Activated CD4-positive, alpha-beta T cell treated with anti-CD3 and anti-CD28 coated beads, Interleukin-2, amount 10 ng/mL, durations not matched to agents 24 days and 14 days (primary cell): ENCODE data around the gene SLC25A30. TPM values are rescaled to one million over a fixed set of nuclear protein-coding genes. Genes with fewer than 3 reads are reported as not detected.
A peak's percentile ranks its signal among the peaks of the same experiment; 100 is the strongest.

Experiments
- DNase-seq: peaks from one replicate; pipeline ENCODE4 v3.0.0; 2022
- H3K27ac Mint-ChIP-seq: one replicate; pipeline ENCODE4 v1.8.0; 2022; ENCODE audit warnings: mild to moderate bottlenecking, mixed read lengths
- H3K27me3 Mint-ChIP-seq: one replicate; pipeline ENCODE4 v1.8.0; 2022; ENCODE audit warnings: mixed read lengths
- H3K36me3 Mint-ChIP-seq: one replicate; pipeline ENCODE4 v1.8.0; 2022; ENCODE audit warnings: low read depth, mild to moderate bottlenecking, mixed read lengths
- H3K4me1 Mint-ChIP-seq: one replicate; pipeline ENCODE4 v1.8.0; 2021; ENCODE audit warnings: mixed read lengths
- H3K4me3 Mint-ChIP-seq: one replicate; pipeline ENCODE4 v1.8.0; 2022; ENCODE audit warnings: mild to moderate bottlenecking, moderate library complexity, mixed read lengths
- H3K9me3 Mint-ChIP-seq: one replicate; pipeline ENCODE4 v1.8.0; 2021; ENCODE audit warnings: mixed read lengths
- intact Hi-C: fragments of 100-400 bp; cut with micrococcal nuclease; formaldehyde crosslinking; loops from one replicate; pipeline ENCODE4 v1.15.1; 2023
- total RNA-seq: library from RNA; stranded (reverse); gene quantifications from 2 replicates; pipeline ENCODE4 v1.2.3, GENCODE V29; 2022

The SLC25A30 gene
- total RNA-seq, 1 donor from 2014 or later: 12.9 TPM

GRCh38 chr13:45415112-45415511, 3.1 kb downstream of the SLC25A30 start:
- Mint-ChIP-seq H3K27me3 (peaks cover 1% of the 10 kb centered on the region), H3K4me3 (no peak overlapping the region), H3K36me3 (peaks cover under 1% of the 10 kb centered on the region), H3K4me1 (peaks cover 17% of the 10 kb centered on the region), H3K9me3 (no peaks in the 10 kb centered on the region), H3K27ac (no peak overlapping the region)
- DNase-seq: no peak
- intact Hi-C loops: no loop called here

GRCh38 chr13:45413826-45414307, 4.3 kb downstream of the SLC25A30 start:
- DNase-seq: no peak
- no peak overlapping the region for H3K27ac Mint-ChIP-seq
- H3K27me3 Mint-ChIP-seq: peaks cover 1% of the 10 kb centered on the region
- peaks cover 17% of the 10 kb centered on the region for H3K4me1 Mint-ChIP-seq
- intact Hi-C loops: no loop called here
- peaks cover 4% of the 10 kb centered on the region for H3K36me3 Mint-ChIP-seq
- no peaks in the 10 kb centered on the region for H3K9me3 Mint-ChIP-seq
- no peak overlapping the region for H3K4me3 Mint-ChIP-seq

GRCh38 chr13:45412274-45413049, 5.7 kb downstream of the SLC25A30 start:
- no peak overlapping the region for H3K4me3 Mint-ChIP-seq
- no peak overlapping the region for H3K27ac Mint-ChIP-seq
- intact Hi-C loops: no loop called here
- no peak for DNase-seq
- peaks cover 16% of the 10 kb centered on the region for H3K36me3 Mint-ChIP-seq
- peaks cover 11% of the 10 kb centered on the region for H3K4me1 Mint-ChIP-seq
- no peaks in the 10 kb centered on the region for H3K9me3 Mint-ChIP-seq
- no peaks in the 10 kb centered on the region for H3K27me3 Mint-ChIP-seq

- no peaks in the 10 kb centered on the region for H3K27me3 Mint-ChIP-seq
- peaks cover 19% of the 10 kb centered on the region for H3K36me3 Mint-ChIP-seq
- peaks cover 5% of the 10 kb centered on the region for H3K4me1 Mint-ChIP-seq
- H3K9me3 Mint-ChIP-seq: no peaks in the 10 kb centered on the region
- H3K27ac Mint-ChIP-seq: no peak overlapping the region
- no peak for DNase-seq
- H3K4me3 Mint-ChIP-seq: no peak overlapping the region
- intact Hi-C loops: no loop called here
Observed at GRCh38 chr13:45411631-45412030, 6.5 kb downstream of the SLC25A30 start.

- H3K4me1 Mint-ChIP-seq: peaks cover 8% of the 10 kb centered on the region
- no peak overlapping the region for H3K27ac Mint-ChIP-seq
- no peak overlapping the region for H3K4me3 Mint-ChIP-seq
- DNase-seq: no peak
- H3K36me3 Mint-ChIP-seq: peaks cover 23% of the 10 kb centered on the region
- no peaks in the 10 kb centered on the region for H3K9me3 Mint-ChIP-seq
- intact Hi-C loops: no loop called here
- H3K27me3 Mint-ChIP-seq: no peaks in the 10 kb centered on the region
Observed at GRCh38 chr13:45411221-45411620, 7.0 kb downstream of the SLC25A30 start.

- DNase-seq: no peak
- peaks cover 28% of the 10 kb centered on the region for H3K36me3 Mint-ChIP-seq
- peaks cover 8% of the 10 kb centered on the region for H3K4me1 Mint-ChIP-seq
- H3K9me3 Mint-ChIP-seq: no peaks in the 10 kb centered on the region
- H3K27ac Mint-ChIP-seq: no peak overlapping the region
- intact Hi-C loops: no loop called here
- no peaks in the 10 kb centered on the region for H3K27me3 Mint-ChIP-seq
- H3K4me3 Mint-ChIP-seq: no peak overlapping the region
Observed at GRCh38 chr13:45410466-45410865, 7.7 kb downstream of the SLC25A30 start.

- H3K36me3 Mint-ChIP-seq: peaks cover 32% of the 10 kb centered on the region
- H3K4me1 Mint-ChIP-seq: peaks cover 7% of the 10 kb centered on the region
- intact Hi-C loops: no loop called here
- H3K27ac Mint-ChIP-seq: no peak overlapping the region
- DNase-seq: no peak
- no peaks in the 10 kb centered on the region for H3K9me3 Mint-ChIP-seq
- H3K27me3 Mint-ChIP-seq: no peaks in the 10 kb centered on the region
- no peak overlapping the region for H3K4me3 Mint-ChIP-seq
Observed at GRCh38 chr13:45410001-45410400, 8.2 kb downstream of the SLC25A30 start.

- Mint-ChIP-seq H3K4me1 (peaks cover 8% of the 10 kb centered on the region), H3K27me3 (no peaks in the 10 kb centered on the region), H3K4me3 (no peak overlapping the region), H3K9me3 (no peaks in the 10 kb centered on the region), H3K27ac (no peak overlapping the region), H3K36me3 (peaks cover 48% of the 10 kb centered on the region)
- DNase-seq: no peak
- intact Hi-C loops: no loop called here
Observed at GRCh38 chr13:45406421-45406820, 11.8 kb downstream of the SLC25A30 start.

- H3K9me3 Mint-ChIP-seq: no peaks in the 10 kb centered on the region
- no peaks in the 10 kb centered on the region for H3K27me3 Mint-ChIP-seq
- H3K27ac Mint-ChIP-seq: no peak overlapping the region
- no peak overlapping the region for H3K4me3 Mint-ChIP-seq
- peaks cover 57% of the 10 kb centered on the region for H3K36me3 Mint-ChIP-seq
- no peak for DNase-seq
- intact Hi-C loops: no loop called here
- peaks cover 28% of the 10 kb centered on the region for H3K4me1 Mint-ChIP-seq
Observed at GRCh38 chr13:45403081-45403480, 15.1 kb downstream of the SLC25A30 start.

GRCh38 chr13:45402641-45403040, 15.5 kb downstream of the SLC25A30 start:
- Mint-ChIP-seq H3K27me3 (no peaks in the 10 kb centered on the region), H3K27ac (no peak overlapping the region), H3K36me3 (peaks cover 57% of the 10 kb centered on the region), H3K4me3 (no peak overlapping the region), H3K9me3 (no peaks in the 10 kb centered on the region), H3K4me1 (peaks cover 33% of the 10 kb centered on the region)
- intact Hi-C loops: no loop called here
- DNase-seq: no peak

GRCh38 chr13:45401314-45401713, 16.9 kb downstream of the SLC25A30 start:
- DNase-seq: no peak
- H3K36me3 Mint-ChIP-seq: peaks cover 55% of the 10 kb centered on the region
- no peaks in the 10 kb centered on the region for H3K27me3 Mint-ChIP-seq
- H3K27ac Mint-ChIP-seq: peak overlapping the region; percentile 48
- no peaks in the 10 kb centered on the region for H3K9me3 Mint-ChIP-seq
- peaks cover 33% of the 10 kb centered on the region for H3K4me1 Mint-ChIP-seq
- intact Hi-C loops: no loop called here
- H3K4me3 Mint-ChIP-seq: no peak overlapping the region

- H3K27ac Mint-ChIP-seq: peak overlapping the region; percentile 42
- H3K4me3 Mint-ChIP-seq: peak overlapping the region; percentile 5
- peaks cover 56% of the 10 kb centered on the region for H3K36me3 Mint-ChIP-seq
- H3K27me3 Mint-ChIP-seq: no peaks in the 10 kb centered on the region
- H3K4me1 Mint-ChIP-seq: peaks cover 52% of the 10 kb centered on the region
- intact Hi-C loops: loop anchor here (2.0 to 10.0 kb wide), 2 partner anchors 58 to 344 kb away; partner anchors contain the start of gene TPT1
- DNase-seq: peak; percentile 90
- no peaks in the 10 kb centered on the region for H3K9me3 Mint-ChIP-seq
Observed at GRCh38 chr13:45398877-45399276, 19.3 kb downstream of the SLC25A30 start.

GRCh38 chr13:45396533-45397095, 21.6 kb downstream of the SLC25A30 start:
- no peak for DNase-seq
- peaks cover 57% of the 10 kb centered on the region for H3K36me3 Mint-ChIP-seq
- no peaks in the 10 kb centered on the region for H3K9me3 Mint-ChIP-seq
- peak overlapping the region; percentile 63 for H3K4me3 Mint-ChIP-seq
- peaks cover 51% of the 10 kb centered on the region for H3K4me1 Mint-ChIP-seq
- no peaks in the 10 kb centered on the region for H3K27me3 Mint-ChIP-seq
- intact Hi-C loops: loop anchor here (1.0 to 10.0 kb wide), 3 partner anchors 20 to 342 kb away; no protein-coding TSS in a partner anchor
- H3K27ac Mint-ChIP-seq: peak overlapping the region; percentile 94

- Mint-ChIP-seq H3K4me3 (no peak overlapping the region), H3K27ac (no peak overlapping the region), H3K27me3 (no peaks in the 10 kb centered on the region), H3K9me3 (no peaks in the 10 kb centered on the region), H3K36me3 (peaks cover 54% of the 10 kb centered on the region), H3K4me1 (peaks cover 38% of the 10 kb centered on the region)
- DNase-seq: peak; percentile 71
- intact Hi-C loops: loop anchor here (1.0 to 10.0 kb wide), 3 partner anchors 58 to 339 kb away; partner anchors contain the start of gene COG3
Observed at GRCh38 chr13:45393941-45394570, 24.1 kb downstream of the SLC25A30 start.
